K562 (cell line): ENCODE data around the gene AMPD1. TPM values are rescaled to one million over a fixed set of nuclear protein-coding genes. Genes with fewer than 3 reads are reported as not detected.

Experiments used
- ASH1L ChIP-seq: fragments of 450-650 bp; IDR thresholded peaks from 2 replicates; pipeline ENCODE4 v1.6.1; 2018; ENCODE audit warnings: borderline replicate concordance, mild to moderate bottlenecking, low read depth; ENCODE audit not compliant: partially characterized antibody
- MXI1 ChIP-seq: IDR thresholded peaks from 2 replicates; pipeline ENCODE4 v1.6.1; 2011; ENCODE audit warnings: low read depth, mild to moderate bottlenecking, improper control_type of control experiment, low read length
- NCOR1 ChIP-seq: fragments of 450-650 bp; IDR thresholded peaks from 2 replicates; pipeline ENCODE4 v1.6.1; 2016; ENCODE audit warnings: mild to moderate bottlenecking, moderate library complexity
- NFATC3 ChIP-seq: fragments of 450-650 bp; IDR thresholded peaks from 2 replicates; pipeline ENCODE4 v1.6.1; 2017; ENCODE audit warnings: mild to moderate bottlenecking
- NFE2 ChIP-seq: IDR thresholded peaks from 2 replicates; pipeline ENCODE4 v1.6.1; 2014; ENCODE audit warnings: antibody characterized with exemption, low read depth
- NR1H2 ChIP-seq: sonication (generic); formaldehyde crosslinking; IDR thresholded peaks from 2 replicates; pipeline ENCODE4 v1.4.0; 2020; ENCODE audit warnings: mild to moderate bottlenecking, missing genetic modification reagents
- POLR2A ChIP-seq: fragments of 450-650 bp; conservative IDR thresholded peaks from 2 replicates; pipeline ENCODE4 v1.6.1; 2016
- POLR2B ChIP-seq: fragments of 450-650 bp; IDR thresholded peaks from 2 replicates; pipeline ENCODE4 v1.6.1; 2018; ENCODE audit warnings: low read depth; ENCODE audit not compliant: partially characterized antibody
- RAD21 ChIP-seq, 2 experiments: fragments of 250-450 bp in 1 of 2; fragments of 450-650 bp in 1 of 2; sonication (Bioruptor Pico) in 1 of 2; formaldehyde crosslinking in 1 of 2; IDR thresholded peaks in 1 of 2; conservative IDR thresholded peaks in 1 of 2; 2 replicates each; pipeline versions ENCODE4 v1.4.0 to v1.8.0; 2020 to 2022; ENCODE audit warnings: mild to moderate bottlenecking in 2 of 2, moderate library complexity in 1 of 2
- RAD51 ChIP-seq: fragments of 450-650 bp; IDR thresholded peaks from 2 replicates; pipeline ENCODE4 v1.7.1; 2016; ENCODE audit warnings: low read depth, mild to moderate bottlenecking, borderline replicate concordance
- USF2 ChIP-seq: sonication (generic); formaldehyde crosslinking; IDR thresholded peaks from 2 replicates; pipeline ENCODE4 v1.5.0; 2020; ENCODE audit warnings: missing genetic modification reagents
- YY1 ChIP-seq, 3 experiments: IDR thresholded peaks; 2 replicates each; pipeline ENCODE4 v1.6.1; 2011; ENCODE audit warnings: low read length in 2 of 3, mild to moderate bottlenecking in 2 of 3, moderate library complexity in 2 of 3, borderline replicate concordance in 1 of 3, control low read depth in 1 of 3, low read depth in 1 of 3; ENCODE audit not compliant: insufficient read depth in 3 of 3, insufficient replicate concordance in 2 of 3, control insufficient read depth in 1 of 3, insufficient read length in 1 of 3; ENCODE audit errors: extremely low read depth in 1 of 3
- ZBTB8A ChIP-seq: fragments of 450-650 bp; IDR thresholded peaks from 2 replicates; pipeline ENCODE4 v1.6.1; 2018; ENCODE audit warnings: mild to moderate bottlenecking, moderate library complexity; ENCODE audit not compliant: partially characterized antibody
- ZNF124 ChIP-seq: sonication (generic); formaldehyde crosslinking; IDR thresholded peaks from 2 replicates; pipeline ENCODE4 v1.8.1; 2022; ENCODE audit warnings: missing genetic modification reagents
- ZNF184 ChIP-seq: sonication (generic); formaldehyde crosslinking; IDR thresholded peaks from 2 replicates; pipeline ENCODE4 v1.5.0; 2020; ENCODE audit warnings: missing genetic modification reagents
- ZNF24 ChIP-seq: fragments of 450-650 bp; IDR thresholded peaks from 2 replicates; pipeline ENCODE4 v1.6.1; 2016
- ZNF408 ChIP-seq: fragments of 250-450 bp; sonication (Bioruptor Pico); IDR thresholded peaks from 2 replicates; pipeline ENCODE4 v1.4.0; 2020; ENCODE audit warnings: low read depth, mild to moderate bottlenecking, moderate library complexity
- ZNF431 ChIP-seq: sonication (generic); formaldehyde crosslinking; IDR thresholded peaks from 2 replicates; pipeline ENCODE4 v1.8.0; 2022; ENCODE audit warnings: mild to moderate bottlenecking, missing genetic modification reagents
- ZNF561 ChIP-seq: fragments of 450-650 bp; formaldehyde crosslinking; conservative IDR thresholded peaks from 2 replicates; pipeline ENCODE4 v1.4.0; 2020; ENCODE audit warnings: mild to moderate bottlenecking, moderate library complexity
- ZNF586 ChIP-seq: fragments of 450-650 bp; formaldehyde crosslinking; conservative IDR thresholded peaks from 2 replicates; pipeline ENCODE4 v1.4.0; 2020; ENCODE audit warnings: mild to moderate bottlenecking, moderate library complexity
- polyA plus RNA-seq, 8 experiments: library from polyadenylated mRNA; depleted of rRNA in 4 of 8; stranded (reverse) in 5 of 8; unstranded in 3 of 8; fragments of >200 nt; fragmentation: Nextera tagmentation in 2 of 8; fragmentation: Illumina TruSeq in 1 of 8; extraction: Ambion mirVana in 2 of 8; extraction: Trizol in 1 of 8; gene quantifications; 2 replicates each; pipeline versions ENCODE4 v1.2.1 to v1.2.3, GENCODE V29; 2011 to 2014; ENCODE audit warnings: inconsistent platforms in 1 of 8, missing spikeins in 1 of 8
- total RNA-seq, 7 experiments: library from RNA; depleted of rRNA in 6 of 7; stranded (reverse); fragments of >200 nt in 6 of 7; fragmentation: Illumina TruSeq in 2 of 7; extraction: Trizol in 2 of 7; gene quantifications; 2 replicates each; pipeline versions ENCODE4 v1.2.1 to v1.2.3, GENCODE V29; 2011 to 2021; ENCODE audit warnings: low replicate concordance in 1 of 7
- TF ChIP-seq, protein P1 (sequence below): fragments of 250-450 bp; sonication (Bioruptor Pico); IDR thresholded peaks from 2 replicates; pipeline ENCODE4 v1.5.0; 2022; ENCODE audit warnings: mild to moderate bottlenecking
- TF ChIP-seq, protein P2 (sequence below): sonication (generic); formaldehyde crosslinking; IDR thresholded peaks from 2 replicates; pipeline ENCODE4 v1.8.0; 2022; ENCODE audit warnings: mild to moderate bottlenecking, missing genetic modification reagents
- TF ChIP-seq, protein P3 (sequence below): fragments of 250-450 bp; sonication (Bioruptor Pico); IDR thresholded peaks from 2 replicates; pipeline ENCODE4 v1.8.0; 2022; ENCODE audit warnings: inconsistent platforms

The AMPD1 gene
- total and polyA plus RNA-seq, 9 of the 15 experiments (the other 6 are each of a cell fraction or from before 2014, with no cell fraction given): 0.04 to 0.17 TPM; not detected in 7

DNA sequence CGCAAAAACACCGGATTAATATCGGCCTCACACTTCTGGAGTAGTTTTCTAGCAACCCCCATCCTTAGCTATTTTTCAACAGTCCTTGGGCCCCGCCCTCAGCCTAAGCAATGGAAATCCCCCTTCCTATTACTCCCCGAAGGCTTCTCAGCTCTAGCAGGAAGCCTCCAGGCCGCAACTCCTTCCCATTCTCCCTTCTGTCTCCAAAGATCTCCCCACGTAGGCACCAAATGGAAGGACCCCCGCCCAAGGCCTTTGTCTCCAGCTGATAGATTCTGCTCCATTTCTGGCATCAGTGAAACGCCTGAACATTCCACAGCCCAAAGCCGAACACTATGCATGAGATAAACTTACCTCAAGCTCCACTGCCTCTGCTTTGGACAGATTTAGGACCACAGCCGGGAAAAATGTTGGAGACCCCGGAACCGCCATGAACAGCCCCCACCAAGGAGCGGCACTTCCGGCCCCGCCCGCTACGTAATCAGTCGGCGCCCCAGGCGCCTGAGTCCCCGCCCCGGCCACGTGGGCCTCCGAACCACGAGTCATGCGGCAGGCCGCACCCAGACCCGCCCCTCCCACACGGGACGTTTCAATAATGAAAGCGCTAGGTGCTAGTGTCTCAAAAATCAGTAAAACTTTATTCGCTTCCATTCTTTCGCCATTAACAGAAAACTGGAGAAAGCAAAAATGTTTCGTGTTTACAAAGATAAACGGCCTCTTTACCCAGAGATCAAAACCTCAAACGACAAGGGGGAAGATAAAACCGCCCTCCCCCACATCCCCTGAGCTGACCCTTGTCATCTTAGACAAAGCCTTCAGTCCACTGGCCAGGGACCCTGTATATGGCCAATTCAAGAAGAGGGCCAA is 21.2 kb upstream of the AMPD1 start, which contains the start of gene NRAS (continued):
- TF ChIP-seq, protein P1, sequence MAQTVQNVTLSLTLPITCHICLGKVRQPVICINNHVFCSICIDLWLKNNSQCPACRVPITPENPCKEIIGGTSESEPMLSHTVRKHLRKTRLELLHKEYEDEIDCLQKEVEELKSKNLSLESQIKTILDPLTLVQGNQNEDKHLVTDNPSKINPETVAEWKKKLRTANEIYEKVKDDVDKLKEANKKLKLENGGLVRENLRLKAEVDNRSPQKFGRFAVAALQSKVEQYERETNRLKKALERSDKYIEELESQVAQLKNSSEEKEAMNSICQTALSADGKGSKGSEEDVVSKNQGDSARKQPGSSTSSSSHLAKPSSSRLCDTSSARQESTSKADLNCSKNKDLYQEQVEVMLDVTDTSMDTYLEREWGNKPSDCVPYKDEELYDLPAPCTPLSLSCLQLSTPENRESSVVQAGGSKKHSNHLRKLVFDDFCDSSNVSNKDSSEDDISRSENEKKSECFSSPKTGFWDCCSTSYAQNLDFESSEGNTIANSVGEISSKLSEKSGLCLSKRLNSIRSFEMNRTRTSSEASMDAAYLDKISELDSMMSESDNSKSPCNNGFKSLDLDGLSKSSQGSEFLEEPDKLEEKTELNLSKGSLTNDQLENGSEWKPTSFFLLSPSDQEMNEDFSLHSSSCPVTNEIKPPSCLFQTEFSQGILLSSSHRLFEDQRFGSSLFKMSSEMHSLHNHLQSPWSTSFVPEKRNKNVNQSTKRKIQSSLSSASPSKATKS (CRISPR knock-in tag): 0 out of 2 replicates have a peak, but pooled peaks have one; percentile 24
- no peak for TF ChIP-seq ZNF408
- no peak for TF ChIP-seq ZNF24
- TF ChIP-seq, protein P2, sequence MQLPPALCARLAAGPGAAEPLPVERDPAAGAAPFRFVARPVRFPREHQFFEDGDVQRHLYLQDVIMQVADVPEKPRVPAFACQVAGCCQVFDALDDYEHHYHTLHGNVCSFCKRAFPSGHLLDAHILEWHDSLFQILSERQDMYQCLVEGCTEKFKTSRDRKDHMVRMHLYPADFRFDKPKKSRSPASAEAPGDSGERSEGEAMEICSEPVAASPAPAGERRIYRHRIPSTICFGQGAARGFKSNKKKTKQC (CRISPR knock-in tag): peak; percentile 17; the same call in 1 of the 2 replicates
- TF ChIP-seq RAD21 (CRISPR knock-in tag; conservative IDR thresholded peaks at IDR 0.05 in 1 of 2, IDR thresholded peaks at IDR 0.05 in 1 of 2): peak in 1 of 2 experiments; percentile 33; a peak in 3 of 4 replicates
- TF ChIP-seq, protein P3, sequence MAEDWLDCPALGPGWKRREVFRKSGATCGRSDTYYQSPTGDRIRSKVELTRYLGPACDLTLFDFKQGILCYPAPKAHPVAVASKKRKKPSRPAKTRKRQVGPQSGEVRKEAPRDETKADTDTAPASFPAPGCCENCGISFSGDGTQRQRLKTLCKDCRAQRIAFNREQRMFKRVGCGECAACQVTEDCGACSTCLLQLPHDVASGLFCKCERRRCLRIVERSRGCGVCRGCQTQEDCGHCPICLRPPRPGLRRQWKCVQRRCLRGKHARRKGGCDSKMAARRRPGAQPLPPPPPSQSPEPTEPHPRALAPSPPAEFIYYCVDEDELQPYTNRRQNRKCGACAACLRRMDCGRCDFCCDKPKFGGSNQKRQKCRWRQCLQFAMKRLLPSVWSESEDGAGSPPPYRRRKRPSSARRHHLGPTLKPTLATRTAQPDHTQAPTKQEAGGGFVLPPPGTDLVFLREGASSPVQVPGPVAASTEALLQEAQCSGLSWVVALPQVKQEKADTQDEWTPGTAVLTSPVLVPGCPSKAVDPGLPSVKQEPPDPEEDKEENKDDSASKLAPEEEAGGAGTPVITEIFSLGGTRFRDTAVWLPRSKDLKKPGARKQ: no peak
- peak; percentile 89 for TF ChIP-seq POLR2B
- peak; percentile 95 for TF ChIP-seq USF2 (CRISPR knock-in tag)
- no peak for TF ChIP-seq ZNF431 (CRISPR knock-in tag)
- TF ChIP-seq ZNF184 (CRISPR knock-in tag): no peak
- TF ChIP-seq ZBTB8A: no peak
- no peak; the same call in 1 of the 2 replicates for TF ChIP-seq NFATC3
- no peak for TF ChIP-seq NR1H2 (CRISPR knock-in tag)
- peak; percentile 93 for TF ChIP-seq POLR2A
- peak; percentile 36 to 86 (median 76) for TF ChIP-seq YY1 (IDR thresholded peaks at IDR 0.05; ENCODE audit: borderline replicate concordance in 1 of 3, control insufficient read depth in 1 of 3, extremely low read depth in 1 of 3, insufficient read depth in 3 of 3, insufficient read length in 1 of 3, insufficient replicate concordance in 2 of 3, low read depth in 1 of 3, low read length in 2 of 3)
- TF ChIP-seq ASH1L: no peak
- peak; percentile 99 for TF ChIP-seq MXI1
- no peak for TF ChIP-seq ZNF124 (CRISPR knock-in tag)
- no peak for TF ChIP-seq ZNF561 (CRISPR knock-in tag)
- TF ChIP-seq NCOR1: peak; percentile 55
- TF ChIP-seq ZNF586 (CRISPR knock-in tag): no peak
- TF ChIP-seq RAD51: peak; percentile 91
- 0 out of 2 replicates have a peak, but pooled peaks have one; percentile 9 for TF ChIP-seq NFE2
